Osteoblast (primary cell): Measurements from ENCODE around the gene ADAM10. TPM values are rescaled to one million over a fixed set of nuclear protein-coding genes. Genes with fewer than 3 reads are reported as not detected.

Source experiments
- DNase-seq: peaks from one replicate; pipeline ENCODE4 v3.0.0; 2011; ENCODE audit warnings: low spot score, mixed read lengths; ENCODE audit not compliant: insufficient read length; ENCODE audit errors: missing footprints
- H2AFZ ChIP-seq: 2 replicates; pipeline ENCODE4 v1.6.0; 2011; ENCODE audit warnings: mild to moderate bottlenecking, low read length
- H3K27ac ChIP-seq: 2 replicates; pipeline ENCODE4 v1.5.1; 2011; ENCODE audit warnings: mild to moderate bottlenecking, low read depth, low read length, moderate library complexity
- H3K27me3 ChIP-seq: 2 replicates; pipeline ENCODE4 v1.6.0; 2012; ENCODE audit warnings: mild to moderate bottlenecking, control low read depth, inconsistent platforms, low read length, moderate library complexity; ENCODE audit not compliant: insufficient read depth
- H3K36me3 ChIP-seq: 2 replicates; pipeline ENCODE4 v1.5.1; 2011; ENCODE audit warnings: mild to moderate bottlenecking, low read length, control low read depth, moderate library complexity; ENCODE audit not compliant: insufficient read depth
- H3K4me1 ChIP-seq: 2 replicates; pipeline ENCODE4 v1.5.1; 2011; ENCODE audit warnings: mild to moderate bottlenecking, low read length, control low read depth, moderate library complexity; ENCODE audit not compliant: insufficient read depth
- H3K4me2 ChIP-seq: 2 replicates; pipeline ENCODE4 v1.6.0; 2011; ENCODE audit warnings: mild to moderate bottlenecking, low read length; ENCODE audit not compliant: insufficient read depth
- H3K4me3 ChIP-seq: fragments of 200-600 bp; sonication (generic); 3 replicates; pipeline ENCODE4 v1.5.1; 2012; ENCODE audit warnings: mild to moderate bottlenecking, low read length, inconsistent platforms; ENCODE audit not compliant: insufficient read depth
- H3K79me2 ChIP-seq: 2 replicates; pipeline ENCODE4 v1.6.0; 2012; ENCODE audit warnings: mild to moderate bottlenecking, low read length, control low read depth, inconsistent platforms; ENCODE audit not compliant: insufficient read depth
- H3K9me3 ChIP-seq: 2 replicates; pipeline ENCODE4 v1.5.1; 2011; ENCODE audit warnings: low read depth, low read length, control low read depth
- H4K20me1 ChIP-seq: 2 replicates; pipeline ENCODE4 v1.6.0; 2012; ENCODE audit warnings: mild to moderate bottlenecking, low read length, control low read depth; ENCODE audit not compliant: insufficient read depth
- CTCF ChIP-seq: IDR thresholded peaks from 2 replicates; pipeline ENCODE4 v1.5.1; 2011; ENCODE audit warnings: mild to moderate bottlenecking, low read depth, low read length, moderate library complexity; ENCODE audit errors: extremely low read depth
- total RNA-seq: library from RNA; depleted of rRNA; stranded (reverse); fragments of >200 nt; gene quantifications from 2 replicates; pipeline ENCODE4 v1.2.3, GENCODE V29; 2012

Gene ADAM10
- total RNA-seq, 1 donor: 122 TPM

GRCh38 chr15:58598829-58599210 is 150.7 kb downstream of the ADAM10 start:
- Histone ChIP-seq H3K4me3 (no peak overlapping the region), H3K27me3 (no peaks in the 10 kb centered on the region), H3K79me2 (no peaks in the 10 kb centered on the region), H3K4me2 (no peak overlapping the region), H3K9me3 (no peaks in the 10 kb centered on the region), H4K20me1 (no peaks in the 10 kb centered on the region), H3K27ac (no peak overlapping the region), H3K4me1 (no peaks in the 10 kb centered on the region), H3K36me3 (no peaks in the 10 kb centered on the region), H2AFZ (no peak overlapping the region)
- no peak for DNase-seq
- TF ChIP-seq CTCF: no peak

- DNase-seq: no peak
- H3K4me1 ChIP-seq: no peaks in the 10 kb centered on the region
- no peak overlapping the region for H3K27ac ChIP-seq
- no peaks in the 10 kb centered on the region for H4K20me1 ChIP-seq
- no peak overlapping the region for H2AFZ ChIP-seq
- no peaks in the 10 kb centered on the region for H3K79me2 ChIP-seq
- no peaks in the 10 kb centered on the region for H3K27me3 ChIP-seq
- no peak overlapping the region for H3K4me2 ChIP-seq
- H3K4me3 ChIP-seq: no peak overlapping the region
- no peaks in the 10 kb centered on the region for H3K9me3 ChIP-seq
- no peak for TF ChIP-seq CTCF
- no peaks in the 10 kb centered on the region for H3K36me3 ChIP-seq
Measured at GRCh38 chr15:58597943-58598828, 151.3 kb downstream of the ADAM10 start.

- H2AFZ ChIP-seq: no peak overlapping the region
- no peaks in the 10 kb centered on the region for H3K79me2 ChIP-seq
- H3K4me1 ChIP-seq: no peaks in the 10 kb centered on the region
- no peak for TF ChIP-seq CTCF
- DNase-seq: no peak
- H3K36me3 ChIP-seq: no peaks in the 10 kb centered on the region
- no peak overlapping the region for H3K4me2 ChIP-seq
- H3K4me3 ChIP-seq: no peak overlapping the region
- no peaks in the 10 kb centered on the region for H3K27me3 ChIP-seq
- no peak overlapping the region for H3K27ac ChIP-seq
- H3K9me3 ChIP-seq: no peaks in the 10 kb centered on the region
- no peaks in the 10 kb centered on the region for H4K20me1 ChIP-seq
Measured at GRCh38 chr15:58595516-58596263, 153.8 kb downstream of the ADAM10 start.

- Histone ChIP-seq H3K9me3 (no peaks in the 10 kb centered on the region), H3K4me3 (no peak overlapping the region), H3K4me2 (no peak overlapping the region), H3K79me2 (no peaks in the 10 kb centered on the region), H3K4me1 (no peaks in the 10 kb centered on the region), H3K36me3 (no peaks in the 10 kb centered on the region), H3K27me3 (no peaks in the 10 kb centered on the region), H2AFZ (no peak overlapping the region), H4K20me1 (no peaks in the 10 kb centered on the region), H3K27ac (no peak overlapping the region)
- DNase-seq: no peak
- TF ChIP-seq CTCF: no peak
Measured at GRCh38 chr15:58594898-58595297, 154.6 kb downstream of the ADAM10 start.
